Esophagus muscularis mucosa (tissue), 4 donors: ENCODE data around the gene C5orf15. TPM values are rescaled to one million over a fixed set of nuclear protein-coding genes. Genes with fewer than 3 reads are reported as not detected.

Experiments
- DNase-seq: peaks from one replicate; pipeline ENCODE4 v3.0.0-alpha.2; 2017; ENCODE audit errors: extremely low spot score
- H3K27ac ChIP-seq, 4 donors: fragments of 200-600 bp; sonication (generic); replicated peaks in 1 of 4; 1 replicate in 3 of 4; 2 replicates in 1 of 4; pipeline ENCODE4 v1.5.1; 2016 to 2019; ENCODE audit warnings: mild to moderate bottlenecking in 1 of 4
- H3K27me3 ChIP-seq, 4 donors: fragments of 200-600 bp; sonication (generic); one replicate each; pipeline versions ENCODE4 v1.5.1 to v1.6.0; 2016 to 2019
- H3K36me3 ChIP-seq, 4 donors: fragments of 200-600 bp; sonication (generic); one replicate each; pipeline ENCODE4 v1.5.1; 2016 to 2019
- H3K4me1 ChIP-seq, 4 donors: fragments of 200-600 bp; sonication (generic); one replicate each; pipeline ENCODE4 v1.5.1; 2016 to 2019
- H3K4me3 ChIP-seq, 4 donors: fragments of 200-600 bp; sonication (generic); 1 replicate in 2 of 4; 2 replicates in 2 of 4; pipeline ENCODE4 v1.5.1; 2016 to 2019; ENCODE audit warnings: mild to moderate bottlenecking in 4 of 4, moderate library complexity in 1 of 4
- H3K9me3 ChIP-seq, 4 donors: fragments of 200-600 bp; sonication (generic); 1 replicate in 3 of 4; 2 replicates in 1 of 4; pipeline ENCODE4 v1.5.1; 2016 to 2019
- CTCF ChIP-seq, 3 experiments: fragments of 200-600 bp in 2 of 3; fragments of 450-650 bp in 1 of 3; sonication (generic) in 2 of 3; IDR thresholded peaks; one replicate each; pipeline ENCODE4 v1.5.1; 2017 to 2019; ENCODE audit warnings: antibody characterized with exemption in 3 of 3, mild to moderate bottlenecking in 2 of 3, moderate library complexity in 1 of 3
- EP300 ChIP-seq: sonication (generic); formaldehyde crosslinking; IDR thresholded peaks from one replicate; pipeline ENCODE4 v1.6.1; 2017; ENCODE audit warnings: antibody characterized with exemption
- POLR2A ChIP-seq: fragments of 450-650 bp; IDR thresholded peaks from one replicate; pipeline ENCODE4 v1.6.1; 2017; ENCODE audit warnings: antibody characterized with exemption, moderate library complexity, mild to moderate bottlenecking, low read depth
- POLR2AphosphoS5 ChIP-seq, 2 donors: sonication (generic); formaldehyde crosslinking; IDR thresholded peaks; one replicate each; pipeline ENCODE4 v1.6.1; 2017; ENCODE audit warnings: antibody characterized with exemption in 2 of 2
- WGBS: methylation state at CpG from one replicate; pipeline ENCODE4 v1.1.5; 2018; 5-methylcytosine and 5-hydroxymethylcytosine counted together
- intact Hi-C: fragments of 100-400 bp; cut with DNase I; formaldehyde crosslinking; loops from one replicate; pipeline ENCODE4 v1.15.1; 2023
- total RNA-seq, 4 donors: library from RNA; depleted of rRNA; stranded (reverse); fragments of >200 nt; gene quantifications; one replicate each; pipeline versions ENCODE4 v1.1.0 to v1.2.1, GENCODE V29; 2016

Gene C5orf15
- total RNA-seq, 4 donors from 2014 or later = 20.3 to 26.1 (median 22.2) TPM

GRCh38 chr5:133930061-133930812 is 38.2 kb downstream of the C5orf15 start:
- Histone ChIP-seq H3K27me3 (peaks cover 0 to 8% (median 0%) of the 10 kb centered on the region in 4 donors), H3K27ac (no peak overlapping the region), H3K4me3 (no peak overlapping the region), H3K36me3 (no peaks in the 10 kb centered on the region), H3K4me1 (peaks cover 0 to 5% (median 0%) of the 10 kb centered on the region in 4 donors), H3K9me3 (no peaks in the 10 kb centered on the region)
- TF ChIP-seq CTCF (IDR thresholded peaks at IDR 0.05) (no peak), POLR2AphosphoS5 (IDR thresholded peaks at IDR 0.05) (no peak), EP300 (no peak), POLR2A (no peak)
- 59% methylated on average over 16 of the region's 16 CpGs for WGBS
- DNase-seq = no peak
- intact Hi-C loops = no loop called here

GRCh38 chr5:133928587-133929393 is 39.6 kb downstream of the C5orf15 start:
- WGBS = 87% methylated on average over 9 of the region's 9 CpGs

GRCh38 chr5:133927300-133928180 is 40.9 kb downstream of the C5orf15 start:
- 87% methylated on average over 13 of the region's 13 CpGs for WGBS

More at GRCh38 chr5:133928587-133929393, 39.6 kb downstream of the C5orf15 start:
- Histone ChIP-seq H3K27ac (no peak overlapping the region), H3K27me3 (peaks cover 0 to 9% (median 0%) of the 10 kb centered on the region in 4 donors), H3K36me3 (no peaks in the 10 kb centered on the region), H3K9me3 (no peaks in the 10 kb centered on the region), H3K4me1 (peaks cover 0 to 5% (median 0%) of the 10 kb centered on the region in 4 donors), H3K4me3 (no peak overlapping the region)
- intact Hi-C loops = no loop called here
- TF ChIP-seq EP300 (no peak), POLR2AphosphoS5 (IDR thresholded peaks at IDR 0.05) (no peak), POLR2A (no peak), CTCF (IDR thresholded peaks at IDR 0.05) (no peak)
- no peak for DNase-seq

More at GRCh38 chr5:133927300-133928180, 40.9 kb downstream of the C5orf15 start:
- DNase-seq = no peak
- H3K27me3 ChIP-seq = peaks cover 0 to 9% (median 0%) of the 10 kb centered on the region in 4 donors
- H3K36me3 ChIP-seq = no peaks in the 10 kb centered on the region
- H3K9me3 ChIP-seq = no peaks in the 10 kb centered on the region
- intact Hi-C loops = no loop called here
- TF ChIP-seq POLR2AphosphoS5 (IDR thresholded peaks at IDR 0.05) (no peak), POLR2A (no peak), CTCF (IDR thresholded peaks at IDR 0.05) (no peak), EP300 (no peak)
- no peak overlapping the region for H3K27ac ChIP-seq
- H3K4me3 ChIP-seq = no peak overlapping the region
- no peaks in the 10 kb centered on the region for H3K4me1 ChIP-seq
